GM19238 (cell line): ENCODE data around the gene SPC25.

Experiments
- DNase-seq: peaks from one replicate; pipeline ENCODE4 v3.0.0; 2011; ENCODE audit warnings: low spot score; ENCODE audit not compliant: insufficient read length

Gene SPC25

GRCh38 chr2:168848225-168848624, 42.0 kb downstream of the SPC25 start:
- DNase-seq: no peak

GRCh38 chr2:168843253-168843652, 47.0 kb downstream of the SPC25 start:
- no peak for DNase-seq

- DNase-seq: no peak
Observed at GRCh38 chr2:168841445-168841844, 48.8 kb downstream of the SPC25 start.

DNA sequence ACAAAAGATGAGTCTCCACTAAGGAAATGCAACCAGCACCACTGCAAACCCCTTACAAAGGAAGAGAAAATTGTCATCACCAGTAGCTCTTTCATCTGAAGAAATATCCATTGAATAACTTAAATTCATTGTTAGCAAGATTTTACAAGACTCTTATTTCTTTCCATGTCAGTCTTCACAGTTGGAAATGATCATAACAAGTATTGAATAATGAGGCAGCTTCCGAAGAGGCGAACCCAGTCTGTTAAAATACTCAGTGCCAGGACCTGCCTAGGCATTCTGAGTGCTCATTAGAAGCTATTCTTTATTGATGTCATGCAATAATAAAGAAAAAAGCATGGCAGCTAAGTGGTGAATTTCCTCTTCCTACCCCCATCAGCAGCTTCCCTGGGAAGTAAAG, 54.3 kb downstream of the SPC25 start:
- no peak for DNase-seq

DNA sequence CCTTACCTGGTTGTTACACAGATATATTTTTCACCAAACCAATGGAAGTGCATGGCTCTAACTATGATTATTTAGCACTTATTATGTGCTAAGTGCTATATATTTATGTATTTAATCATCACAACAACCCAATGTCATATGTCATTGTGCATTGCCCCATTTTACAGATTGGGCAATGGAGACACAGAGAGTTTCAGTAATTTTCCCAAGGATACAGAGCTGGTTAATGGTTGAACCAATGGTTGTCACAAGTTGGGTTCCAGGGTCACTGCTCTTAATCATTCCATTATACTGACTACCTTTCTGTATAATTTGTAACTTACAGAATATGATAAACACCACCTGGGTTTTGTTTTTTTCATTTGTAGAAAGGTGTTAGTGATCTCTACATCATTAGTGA, 58.6 kb downstream of the SPC25 start:
- no peak for DNase-seq

DNA sequence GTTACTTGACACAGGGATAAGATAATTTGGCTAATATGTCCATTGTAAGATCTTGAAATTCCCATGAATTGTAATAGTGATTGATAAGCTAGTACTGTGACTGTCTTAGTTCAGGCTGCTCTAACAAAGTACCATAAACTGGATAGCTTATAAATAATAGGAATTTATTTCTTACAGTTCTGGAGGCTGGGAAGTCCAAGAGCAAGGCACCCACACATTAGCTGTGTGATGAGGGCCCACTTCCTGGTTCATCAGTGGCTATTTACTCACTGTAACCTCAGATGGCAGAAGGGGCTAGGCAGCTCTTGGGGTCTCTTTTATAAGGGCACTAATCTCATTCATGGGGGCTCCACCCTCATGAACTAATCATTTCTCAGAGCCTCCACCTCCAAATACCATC, 59.3 kb downstream of the SPC25 start:
- no peak for DNase-seq

DNA sequence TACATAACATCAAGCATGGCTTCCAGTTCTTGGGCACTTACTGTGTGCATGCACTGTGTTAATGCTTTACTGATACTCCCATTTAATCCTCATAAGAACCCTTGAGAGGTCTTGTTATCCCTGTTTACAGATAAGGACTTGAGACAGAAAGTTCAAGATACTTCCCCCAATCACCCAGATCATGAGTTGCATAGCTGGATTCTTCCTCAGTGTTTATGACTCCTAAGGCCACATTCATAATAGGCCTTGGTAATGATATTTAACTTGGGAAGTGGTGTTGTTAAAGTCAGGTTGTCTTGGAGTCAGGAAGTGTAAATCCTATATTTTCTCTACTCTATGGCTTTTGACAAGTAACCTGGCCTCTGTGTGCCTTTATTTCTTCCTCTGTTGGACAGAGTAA, 65.1 kb downstream of the SPC25 start:
- DNase-seq: no peak

DNA sequence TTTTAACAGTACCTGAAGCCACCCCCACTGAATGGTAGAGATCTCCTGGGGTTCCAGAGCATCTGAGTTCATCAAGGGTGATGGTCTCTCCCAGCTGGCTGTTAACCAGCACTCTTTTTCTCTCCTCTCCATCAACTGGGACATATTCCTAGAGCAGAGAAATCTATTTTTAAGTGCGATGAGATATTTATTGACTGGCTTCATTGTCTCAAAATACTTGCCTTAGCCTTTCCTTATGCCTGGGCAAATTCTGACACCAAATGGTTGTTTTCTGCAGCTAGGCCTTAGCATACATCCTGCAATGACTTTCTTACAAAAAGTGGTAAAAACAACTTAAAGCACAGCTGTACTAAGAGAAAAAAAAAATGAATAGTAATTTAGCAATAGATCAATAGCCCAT, 68.2 kb downstream of the SPC25 start:
- no peak for DNase-seq

GRCh38 chr2:168821577-168821976, 68.7 kb downstream of the SPC25 start:
- DNase-seq: no peak
